Measurements from ENCODE around the gene FNBP1L.

The FNBP1L gene

DNA sequence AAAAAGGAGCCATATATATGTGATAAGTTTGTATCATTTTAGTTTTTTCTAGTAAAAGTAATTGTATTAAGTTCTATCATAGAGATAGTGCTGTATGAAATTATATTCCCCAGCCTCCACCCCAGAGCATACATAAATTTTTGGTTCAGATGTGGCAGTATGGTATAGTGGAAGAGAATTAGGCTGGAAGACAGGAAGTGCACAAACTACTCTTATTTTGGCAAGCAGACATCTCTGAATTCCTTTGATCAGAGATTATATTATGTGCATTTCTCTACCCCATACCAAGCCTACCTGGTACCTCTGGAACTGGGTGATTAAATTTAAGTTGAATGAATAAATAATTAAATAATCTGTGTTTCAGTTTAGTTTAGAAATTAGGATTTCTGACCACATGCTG lies 55.9 kb downstream of the FNBP1L start:
- H3K4me3 ChIP-seq (ENCODE audit: low read depth, low read length) = no peak overlapping the region
- TF ChIP-seq, protein P1, sequence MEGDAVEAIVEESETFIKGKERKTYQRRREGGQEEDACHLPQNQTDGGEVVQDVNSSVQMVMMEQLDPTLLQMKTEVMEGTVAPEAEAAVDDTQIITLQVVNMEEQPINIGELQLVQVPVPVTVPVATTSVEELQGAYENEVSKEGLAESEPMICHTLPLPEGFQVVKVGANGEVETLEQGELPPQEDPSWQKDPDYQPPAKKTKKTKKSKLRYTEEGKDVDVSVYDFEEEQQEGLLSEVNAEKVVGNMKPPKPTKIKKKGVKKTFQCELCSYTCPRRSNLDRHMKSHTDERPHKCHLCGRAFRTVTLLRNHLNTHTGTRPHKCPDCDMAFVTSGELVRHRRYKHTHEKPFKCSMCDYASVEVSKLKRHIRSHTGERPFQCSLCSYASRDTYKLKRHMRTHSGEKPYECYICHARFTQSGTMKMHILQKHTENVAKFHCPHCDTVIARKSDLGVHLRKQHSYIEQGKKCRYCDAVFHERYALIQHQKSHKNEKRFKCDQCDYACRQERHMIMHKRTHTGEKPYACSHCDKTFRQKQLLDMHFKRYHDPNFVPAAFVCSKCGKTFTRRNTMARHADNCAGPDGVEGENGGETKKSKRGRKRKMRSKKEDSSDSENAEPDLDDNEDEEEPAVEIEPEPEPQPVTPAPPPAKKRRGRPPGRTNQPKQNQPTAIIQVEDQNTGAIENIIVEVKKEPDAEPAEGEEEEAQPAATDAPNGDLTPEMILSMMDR (IDR thresholded peaks at IDR 0.05; ENCODE audit: insufficient read depth, low read depth, low read length, missing control alignments) = no peak
- DNase-seq (ENCODE audit: low read depth) = no peak

GRCh38 chr1:93504247-93505033 lies 56.5 kb downstream of the FNBP1L start:
- TF ChIP-seq, protein P1 (IDR thresholded peaks at IDR 0.05; ENCODE audit: insufficient read depth, low read depth, low read length, missing control alignments) = no peak

DNA sequence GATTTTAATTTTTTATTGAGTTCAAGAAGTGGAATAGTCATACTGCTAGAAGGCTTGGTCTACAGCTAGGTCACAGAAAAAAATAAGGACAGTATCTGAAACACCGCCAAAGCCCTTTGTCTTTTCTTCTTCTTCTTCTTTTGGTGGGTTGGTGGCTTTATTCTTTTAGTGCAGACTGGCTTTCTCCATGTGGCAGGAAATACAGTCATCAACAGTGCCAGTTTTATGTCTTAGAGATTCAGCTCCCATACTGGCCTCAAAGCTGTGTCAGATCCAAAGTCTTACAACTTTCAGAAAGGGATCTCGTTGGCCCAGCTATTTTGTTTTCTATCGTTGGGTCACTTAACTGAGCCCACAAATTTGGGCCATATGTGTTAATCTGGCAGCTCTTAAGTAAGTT lies 58.2 kb downstream of the FNBP1L start:
- TF ChIP-seq, protein P1 (IDR thresholded peaks at IDR 0.05; ENCODE audit: insufficient read depth, low read depth, low read length, missing control alignments) = no peak
- no peak overlapping the region for H3K4me3 ChIP-seq (ENCODE audit: low read depth, low read length)
- no peak for DNase-seq (ENCODE audit: low read depth)

More at GRCh38 chr1:93504247-93505033, 56.5 kb downstream of the FNBP1L start:
- H3K4me3 ChIP-seq (ENCODE audit: low read depth, low read length) = no peak overlapping the region
- no peak for DNase-seq (ENCODE audit: low read depth)

DNA sequence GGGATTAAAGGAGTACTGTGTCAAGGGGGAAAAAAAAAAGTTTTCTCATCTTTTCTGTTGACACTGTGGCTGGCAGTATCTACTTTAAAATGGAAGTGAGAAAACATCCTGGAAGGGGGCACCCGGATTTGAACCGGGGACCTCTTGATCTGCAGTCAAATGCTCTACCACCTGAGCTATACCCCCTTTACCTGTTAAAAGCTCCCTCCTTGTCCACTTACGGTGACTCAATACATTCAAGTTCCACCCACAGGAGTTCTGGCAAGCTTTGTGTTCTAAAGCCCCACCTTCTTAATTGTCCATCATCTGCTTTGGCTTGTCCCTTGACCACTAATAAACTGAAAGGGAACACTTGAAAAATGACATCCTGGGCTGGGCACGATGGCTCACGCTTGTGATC lies 68.2 kb downstream of the FNBP1L start:
- TF ChIP-seq, protein P1 (IDR thresholded peaks at IDR 0.05; ENCODE audit: insufficient read depth, low read depth, low read length, missing control alignments) = no peak
- DNase-seq (ENCODE audit: low read depth) = peak; percentile 45
- H3K4me3 ChIP-seq (ENCODE audit: low read depth, low read length) = no peak overlapping the region

- no peak for DNase-seq (ENCODE audit: low read depth)
- no peak overlapping the region for H3K4me3 ChIP-seq (ENCODE audit: low read depth, low read length)
- TF ChIP-seq, protein P1 (IDR thresholded peaks at IDR 0.05; ENCODE audit: insufficient read depth, low read depth, low read length, missing control alignments) = no peak
Observed at GRCh38 chr1:93518516-93518915, 70.6 kb downstream of the FNBP1L start.

- DNase-seq (ENCODE audit: low read depth) = no peak
- TF ChIP-seq, protein P1 (IDR thresholded peaks at IDR 0.05; ENCODE audit: insufficient read depth, low read depth, low read length, missing control alignments) = no peak
- no peak overlapping the region for H3K4me3 ChIP-seq (ENCODE audit: low read depth, low read length)
Observed at GRCh38 chr1:93519199-93519829, 71.4 kb downstream of the FNBP1L start.
